DMS114 treated with DMSO at 0.1 percent for 48 hours (cell line): ENCODE measurements around the gene EVC.

Source experiments
- DNase-seq: peaks from one replicate; lab custom pipeline; 2025; ENCODE audit not compliant: unreplicated experiment; lab: John Stamatoyannopoulos, UW

The EVC gene

DNA sequence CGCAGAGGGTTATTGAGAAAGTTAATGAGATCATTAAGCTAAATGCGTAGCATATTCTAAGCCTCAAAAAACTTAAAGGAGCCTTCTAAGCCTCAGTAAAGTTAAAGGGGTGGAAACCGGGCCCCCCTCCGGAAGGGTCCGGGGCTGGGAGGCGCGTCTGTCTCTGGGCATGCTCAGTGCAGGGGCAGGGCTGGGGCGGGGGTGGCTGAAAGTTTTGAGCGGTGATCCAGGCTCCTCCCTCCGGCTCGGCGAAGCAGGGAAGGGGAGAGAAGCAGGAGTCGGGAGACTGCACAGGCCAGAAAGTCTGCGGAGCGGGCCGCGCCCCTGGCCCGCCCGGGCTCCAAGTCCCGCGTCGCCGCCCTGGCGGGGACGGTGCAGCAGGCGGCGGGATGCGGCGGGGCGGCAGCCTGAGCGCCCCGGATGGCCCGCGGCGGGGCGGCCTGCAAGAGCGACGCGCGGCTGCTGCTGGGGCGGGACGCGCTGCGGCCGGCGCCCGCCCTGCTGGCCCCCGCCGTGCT, at the start of gene EVC:
EVC (plus strand) TSS at position 241 of the 518 bp plus-strand sequence; CDS start at position 421, 180 bp downstream.
- DNase-seq: peak; percentile 54

DNA sequence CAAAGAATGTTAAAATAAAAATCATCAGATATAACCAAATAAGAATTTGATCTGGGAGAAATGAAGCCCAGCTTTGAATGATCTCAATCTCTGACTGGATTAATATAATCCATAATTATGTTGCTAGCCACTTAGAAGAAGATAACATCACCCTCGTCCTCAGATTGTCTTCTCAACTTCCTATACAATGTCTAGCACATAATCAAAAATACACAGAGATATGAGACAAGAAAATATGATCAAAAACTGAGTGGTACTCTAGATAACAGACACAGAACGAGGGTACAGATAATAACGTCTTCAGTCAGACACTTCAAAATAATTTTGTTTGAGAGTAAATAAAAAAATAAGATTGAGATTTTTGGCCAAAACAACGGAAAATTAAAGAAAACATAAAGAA, 49.8 kb upstream of the EVC start:
- no peak for DNase-seq

DNA sequence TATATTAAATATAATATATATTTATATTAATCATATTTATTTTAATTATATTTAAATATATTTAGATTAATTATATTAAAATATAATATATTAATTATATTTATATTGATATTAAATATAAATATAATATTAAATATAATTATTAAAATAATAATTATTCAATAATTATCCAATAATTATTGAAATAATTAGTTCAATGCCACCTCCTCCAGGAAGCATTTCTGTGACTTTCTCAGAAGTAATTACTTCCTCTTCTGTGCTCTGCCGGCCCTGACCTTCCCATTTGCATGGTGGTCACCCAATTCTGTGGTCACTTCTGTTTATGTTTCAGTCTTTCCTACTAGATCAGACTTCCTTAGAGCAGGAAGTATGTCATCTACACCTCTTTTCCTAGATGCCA, 48.4 kb upstream of the EVC start:
- no peak for DNase-seq

DNA sequence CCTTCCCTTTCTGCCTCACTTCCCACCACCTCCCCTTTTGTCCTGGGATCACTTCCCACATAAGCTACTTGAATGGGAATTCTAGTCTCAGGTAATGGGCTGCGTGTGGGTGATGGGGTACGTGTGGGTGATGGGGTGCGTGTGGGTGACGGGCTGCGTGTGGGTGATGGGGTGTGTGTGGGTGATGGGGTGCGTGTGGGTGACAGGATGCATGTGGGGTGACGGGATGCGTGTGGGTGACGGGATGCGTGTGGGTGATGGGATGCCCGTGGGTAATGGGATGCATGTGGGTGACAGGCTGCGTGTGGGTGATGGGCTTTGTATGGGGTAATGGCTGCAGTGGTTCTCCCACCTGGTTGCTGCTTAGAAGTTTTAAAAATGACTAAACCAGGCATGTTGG, 46.2 kb upstream of the EVC start:
- no peak for DNase-seq

DNA sequence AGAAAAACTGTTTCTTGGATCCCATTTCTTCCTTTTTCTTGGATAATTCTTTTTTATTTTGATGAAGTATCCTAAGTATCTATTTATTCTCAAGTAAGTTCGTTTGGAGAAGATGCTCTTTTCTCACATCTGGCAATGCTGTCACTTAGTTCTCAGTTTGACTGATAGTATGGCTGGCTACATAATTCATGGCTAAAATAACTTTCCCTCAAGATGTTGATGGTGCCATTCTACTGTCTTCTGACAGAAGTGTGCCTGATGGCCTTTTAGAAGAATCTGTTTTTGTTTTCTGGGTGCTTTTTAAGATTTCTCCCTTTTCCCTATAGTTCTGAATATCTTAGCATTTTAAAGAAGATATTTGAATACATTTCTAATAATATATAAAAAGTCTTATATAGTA, 44.3 kb upstream of the EVC start:
- no peak for DNase-seq

DNA sequence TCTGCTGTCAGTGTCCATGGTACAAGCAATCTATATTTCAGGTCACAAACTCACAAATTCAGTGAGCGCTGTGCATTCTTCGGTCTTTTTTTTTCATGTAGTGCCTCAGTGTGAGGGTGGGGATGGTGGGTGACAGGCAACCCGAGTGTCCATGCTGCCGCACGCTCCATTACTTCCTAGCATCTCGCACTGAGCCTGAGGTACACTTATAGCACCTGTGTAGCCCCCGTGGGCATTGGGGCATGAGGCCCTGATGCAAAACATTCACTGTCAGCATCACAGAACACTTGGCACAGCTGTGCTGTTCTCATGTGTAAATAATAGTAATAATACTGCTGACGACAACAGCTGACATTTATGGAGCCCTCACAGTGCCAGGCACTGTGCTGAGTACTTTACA, 34.2 kb upstream of the EVC start:
- DNase-seq: no peak

DNA sequence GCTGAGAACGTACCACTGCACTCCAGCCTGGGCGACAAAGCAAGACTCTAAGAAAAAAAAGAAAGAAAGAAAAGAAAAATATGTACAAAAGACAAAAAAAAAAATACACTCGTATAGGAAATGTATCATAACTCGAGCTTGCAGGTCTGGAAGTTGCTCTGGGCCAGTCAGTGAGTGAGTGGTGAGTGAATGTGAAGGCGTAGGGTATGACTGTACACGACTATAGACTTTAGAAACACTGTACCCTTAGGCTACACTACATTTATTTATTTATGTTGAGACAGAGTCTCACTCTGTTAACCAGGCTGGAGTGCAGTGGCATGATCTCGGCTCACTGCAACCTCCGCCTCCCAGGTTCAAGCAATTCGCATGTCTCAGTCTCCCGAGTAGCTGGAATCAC, 32.0 kb upstream of the EVC start:
- DNase-seq: no peak

DNA sequence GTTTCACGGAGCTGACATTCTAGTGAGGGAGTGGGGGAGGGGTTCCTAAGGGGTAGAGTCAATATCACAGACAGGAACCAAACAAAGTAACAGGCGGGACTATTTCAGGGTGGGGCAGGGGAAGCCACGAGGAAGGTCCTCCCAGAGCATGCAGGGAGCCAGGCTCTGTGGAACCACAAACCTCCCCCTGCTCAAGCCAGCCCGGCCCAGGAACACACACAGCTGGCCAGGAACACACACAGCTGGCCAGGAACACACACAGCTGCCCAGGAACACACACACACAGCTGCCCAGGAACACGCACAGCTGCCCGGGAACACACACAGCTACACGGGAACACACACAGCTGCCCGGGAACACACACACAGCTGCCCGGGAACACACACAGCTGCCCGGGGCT, 27.4 kb upstream of the EVC start:
- no peak for DNase-seq

DNA sequence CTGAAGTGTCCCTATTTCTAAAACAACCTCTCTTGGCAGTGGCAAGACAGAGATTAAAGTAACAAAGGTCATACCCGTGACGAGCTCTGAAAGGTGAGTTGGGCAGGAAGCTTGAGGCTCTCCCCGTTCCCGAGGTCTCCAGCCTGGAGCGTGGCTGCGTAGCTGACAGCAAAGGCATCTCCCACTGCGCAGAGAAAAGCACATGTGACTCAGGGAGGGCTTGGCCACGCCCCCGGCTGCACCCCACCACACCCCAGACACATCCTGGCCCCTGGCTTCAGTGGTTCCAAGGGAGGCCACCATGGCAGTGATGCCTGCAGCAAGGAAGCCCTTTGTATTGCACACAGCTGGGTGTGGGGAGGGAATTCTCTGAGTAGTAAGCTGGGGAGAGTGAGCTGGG, 25.7 kb upstream of the EVC start:
- no peak for DNase-seq

DNA sequence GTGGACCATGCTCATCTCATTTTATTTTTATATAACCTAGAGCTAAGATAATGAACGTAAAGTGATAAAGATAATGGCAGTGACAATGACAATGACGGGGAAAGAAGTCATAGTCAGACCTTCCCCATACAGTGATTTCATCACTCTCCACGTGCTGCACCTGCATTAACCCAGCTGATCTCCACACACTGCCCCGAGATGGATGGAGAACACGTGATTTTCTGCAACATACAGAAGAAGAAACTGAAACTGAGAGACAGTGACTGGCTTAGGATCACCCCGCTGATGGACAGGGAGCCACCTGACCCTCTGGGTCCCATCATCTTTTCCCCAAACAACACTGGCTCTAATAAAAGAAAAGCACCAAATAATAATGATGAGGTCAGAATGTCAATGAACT, 24.7 kb upstream of the EVC start:
- no peak for DNase-seq

DNA sequence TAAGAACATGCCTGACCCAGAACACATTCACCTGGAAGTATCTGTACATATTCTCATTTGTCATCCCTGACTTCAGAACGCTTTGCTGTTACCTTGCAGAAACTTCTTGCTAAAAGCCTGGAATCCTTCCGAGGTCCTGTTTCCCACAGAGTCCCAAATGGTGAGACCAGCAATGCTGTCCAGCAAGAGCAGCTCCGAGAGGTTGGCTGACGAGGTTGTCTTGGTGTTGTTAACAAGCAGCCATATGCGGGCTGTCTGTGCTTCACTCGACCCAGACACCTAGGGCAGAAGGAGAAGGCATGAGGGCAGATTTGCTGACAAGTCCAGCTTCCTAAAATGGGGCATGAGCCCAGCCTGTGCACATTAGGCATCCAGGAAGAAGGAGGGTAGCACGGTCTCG, 21.9 kb upstream of the EVC start:
- no peak for DNase-seq

DNA sequence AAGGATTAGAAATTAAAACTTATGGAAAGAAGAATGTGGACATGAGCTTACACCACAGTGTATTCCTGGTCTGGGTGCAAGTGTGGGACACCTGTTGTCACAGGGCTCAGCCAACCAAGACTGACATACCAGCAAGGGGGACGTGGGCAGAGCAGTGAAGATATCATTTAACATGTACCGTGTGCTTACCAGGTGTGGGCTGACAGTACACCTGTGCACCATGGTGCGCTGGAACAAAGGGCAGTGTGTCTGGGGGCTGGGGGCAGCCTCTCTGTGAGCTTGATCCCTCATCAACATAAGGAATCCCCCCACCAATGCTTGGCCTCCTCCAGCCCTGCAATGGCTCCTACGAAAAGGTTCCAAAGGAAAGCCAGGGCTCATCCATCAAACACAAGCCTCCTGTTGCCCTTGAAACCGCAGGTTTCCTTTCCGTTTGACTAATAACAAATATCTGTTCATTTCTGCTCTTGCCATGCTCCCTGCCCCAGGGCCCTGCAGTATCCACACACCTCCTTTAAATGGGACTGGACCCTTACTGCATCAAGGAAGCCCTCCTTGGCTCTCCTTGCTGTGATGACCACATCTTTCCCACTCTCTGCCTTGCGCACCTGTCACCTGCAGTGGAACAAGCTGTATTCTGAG, 19.4 kb upstream of the EVC start:
- no peak for DNase-seq

DNA sequence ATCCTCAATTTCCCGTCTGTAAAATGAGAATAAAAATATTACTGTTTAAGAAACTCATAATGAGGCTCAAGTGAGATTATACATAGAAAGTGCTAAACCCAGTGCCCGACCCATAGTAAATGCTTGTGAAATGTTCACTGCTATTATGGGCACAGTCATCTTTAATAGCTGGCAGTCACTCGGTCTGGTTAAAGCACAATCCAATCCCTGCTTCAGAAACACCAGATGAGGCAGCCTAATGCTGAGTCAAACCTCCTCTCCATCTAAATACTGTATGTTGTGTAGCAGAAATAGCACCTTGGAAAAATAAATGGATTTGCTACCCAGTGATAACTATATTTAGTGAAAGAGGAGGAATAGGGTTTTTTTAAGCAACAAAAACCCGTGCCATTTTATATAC, 17.1 kb upstream of the EVC start:
- no peak for DNase-seq

DNA sequence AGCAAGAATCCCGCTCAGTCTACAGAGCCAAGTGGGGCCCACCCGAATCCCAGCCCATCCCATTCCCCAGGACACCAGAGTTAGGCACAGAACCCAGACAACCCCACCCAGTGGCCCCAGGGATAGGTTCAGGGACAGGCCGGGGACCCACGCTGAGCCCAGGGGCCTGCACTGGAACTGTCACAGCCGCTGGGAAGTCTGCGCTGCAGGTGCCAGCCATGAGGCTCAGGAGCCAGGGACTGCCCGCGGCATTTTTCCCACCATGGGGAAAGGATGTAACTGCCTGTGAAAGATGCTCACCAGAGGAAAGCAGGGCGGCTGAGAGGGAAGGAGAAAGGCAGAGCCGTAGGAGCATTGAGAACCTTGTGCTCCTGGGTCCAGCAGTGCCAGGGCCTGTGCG, 14.7 kb upstream of the EVC start:
- no peak for DNase-seq

DNA sequence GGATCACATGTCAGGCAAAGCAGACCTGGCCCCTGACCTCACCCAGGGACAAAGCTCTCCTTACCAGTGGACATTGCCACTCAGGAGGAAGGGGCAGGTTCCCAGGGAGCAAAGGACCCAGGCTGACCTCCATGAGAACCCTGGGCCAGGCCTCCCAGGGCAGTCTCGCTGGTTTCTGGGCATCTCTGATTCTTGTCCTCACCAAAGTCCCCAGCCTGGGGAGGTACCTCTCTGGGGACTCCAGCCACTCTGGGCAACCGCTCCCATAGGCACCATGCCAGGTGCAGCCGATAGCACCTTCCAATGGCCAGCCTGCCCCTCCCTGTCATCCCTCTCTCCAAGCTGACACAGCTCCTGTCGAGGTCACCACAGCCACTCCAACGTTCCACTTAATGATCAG, 10.5 kb upstream of the EVC start:
- no peak for DNase-seq

DNA sequence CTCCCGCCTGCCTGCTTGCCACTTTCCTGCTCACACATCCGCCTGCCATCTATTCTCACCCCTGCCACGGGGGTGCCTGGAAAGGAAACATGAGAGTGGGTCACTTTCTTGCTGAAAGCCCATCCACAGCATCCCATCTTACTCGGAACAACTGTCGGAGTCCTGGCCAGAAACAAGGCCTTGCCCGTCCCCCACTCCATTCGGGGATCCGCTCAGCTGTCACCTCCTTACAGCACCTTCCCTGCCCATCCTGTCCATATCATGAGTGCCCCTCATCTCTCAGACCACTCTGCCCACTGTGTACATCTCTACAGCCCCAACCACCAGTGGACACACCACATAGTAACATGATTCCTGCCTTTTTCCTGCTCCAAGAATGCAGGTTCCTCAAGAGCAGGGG, 9.0 kb upstream of the EVC start:
- no peak for DNase-seq

DNA sequence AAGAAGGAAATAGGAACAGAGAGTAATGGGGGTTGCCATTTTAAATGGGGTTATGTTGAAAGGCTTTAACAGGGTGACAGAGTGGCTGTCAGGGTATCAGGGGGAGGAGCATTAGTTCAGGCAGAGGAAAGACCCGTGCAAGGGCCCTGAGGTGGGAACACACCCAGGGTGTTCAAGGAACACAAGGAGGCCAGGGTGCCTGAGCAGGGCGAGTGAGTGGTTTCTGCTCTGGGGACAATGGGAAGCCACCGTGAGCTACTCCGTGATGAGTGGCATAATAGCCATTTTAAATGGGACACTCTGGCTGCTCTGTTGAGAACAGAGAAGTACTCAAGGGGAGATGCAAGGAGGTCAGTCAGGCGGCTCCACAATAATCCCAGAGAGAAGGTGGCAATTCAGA, 7.2 kb upstream of the EVC start:
- DNase-seq: no peak

DNA sequence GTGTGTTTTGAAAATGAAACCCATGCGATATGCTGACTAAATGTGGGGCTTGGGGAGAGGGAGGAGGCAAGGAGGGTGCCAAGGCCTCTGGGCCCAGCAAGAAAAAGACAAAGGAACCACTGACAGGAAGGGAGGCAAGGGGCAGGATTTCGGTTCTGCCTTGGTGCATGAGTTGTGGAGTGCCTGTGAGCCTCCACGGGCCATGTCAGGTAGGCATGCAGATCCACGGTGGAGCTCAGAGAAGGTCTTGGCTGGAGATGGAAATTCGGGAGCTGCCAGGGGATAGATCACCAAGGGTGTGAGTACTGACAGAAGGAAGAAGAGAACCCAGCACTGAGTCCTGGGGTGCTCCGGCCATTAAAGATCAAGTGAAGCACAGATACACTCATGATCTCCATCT, 6.7 kb upstream of the EVC start:
- DNase-seq: no peak

DNA sequence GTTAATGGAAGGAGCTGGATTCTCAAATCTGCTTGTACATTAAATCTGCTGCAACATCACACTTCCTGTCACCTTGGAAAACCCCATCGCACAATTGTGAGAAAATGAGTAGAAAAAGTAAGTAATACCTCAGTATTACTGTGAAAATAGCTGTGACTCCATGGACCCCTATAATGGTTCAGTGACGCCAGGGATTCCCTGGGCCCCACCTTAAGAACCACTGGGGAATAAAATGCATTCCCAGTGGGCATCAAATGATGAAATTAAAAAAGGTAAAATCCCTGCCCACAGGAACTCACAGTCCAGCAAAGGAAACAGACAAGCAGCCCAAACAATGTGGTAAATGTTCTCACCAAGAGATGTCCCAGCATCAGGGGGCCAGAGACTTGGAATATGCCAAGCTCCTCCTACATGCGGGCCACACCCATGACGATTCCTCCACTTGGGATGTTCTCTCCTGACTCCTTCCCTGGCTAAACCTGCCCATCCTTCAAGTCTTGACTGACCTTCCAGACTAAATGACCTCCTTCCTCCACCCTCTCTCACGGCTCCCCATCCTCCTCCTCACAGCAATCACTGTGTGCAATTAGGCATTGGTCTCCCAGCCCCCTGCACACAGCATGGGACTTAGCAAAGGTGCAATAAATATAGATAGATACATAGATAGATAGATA, 5.2 kb upstream of the EVC start:
- no peak for DNase-seq

DNA sequence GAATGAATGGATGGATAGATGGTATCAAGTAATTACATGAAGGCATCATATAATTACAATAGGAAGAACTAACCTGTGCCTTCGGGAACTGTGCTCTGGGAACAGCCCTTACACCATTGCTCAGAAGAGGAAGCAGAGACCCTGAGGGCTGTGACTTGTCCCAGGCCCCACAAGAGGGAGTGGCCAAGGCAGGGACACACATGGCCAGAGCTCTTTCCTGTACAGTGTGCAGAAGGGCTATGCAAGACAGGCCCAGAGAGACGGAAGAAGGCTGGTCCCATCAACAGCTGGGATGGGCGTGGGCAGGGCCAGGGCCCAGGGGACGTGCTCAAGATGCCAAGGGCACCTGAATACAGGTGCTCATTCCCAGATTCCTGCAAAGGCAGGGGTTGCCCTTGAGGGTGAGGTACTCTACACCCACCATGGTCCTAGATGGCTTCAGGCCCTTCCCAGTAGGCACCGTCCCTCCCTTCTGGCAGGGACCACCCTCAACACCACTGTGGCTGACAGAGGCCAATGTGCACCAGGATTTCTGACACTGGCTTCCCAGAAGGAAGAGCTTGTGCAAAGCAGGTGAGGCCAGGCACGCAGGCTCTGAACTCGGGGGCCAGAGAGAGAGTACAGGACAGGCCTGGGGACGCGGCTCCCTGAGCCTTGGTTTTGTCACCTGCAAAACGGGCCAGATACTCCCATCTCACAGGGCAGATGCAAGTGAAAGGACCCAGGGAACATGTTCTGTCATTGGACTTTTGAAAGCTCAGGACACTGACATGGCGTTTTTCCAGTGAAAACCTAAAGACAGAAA, 4.3 kb upstream of the EVC start:
- no peak for DNase-seq

DNA sequence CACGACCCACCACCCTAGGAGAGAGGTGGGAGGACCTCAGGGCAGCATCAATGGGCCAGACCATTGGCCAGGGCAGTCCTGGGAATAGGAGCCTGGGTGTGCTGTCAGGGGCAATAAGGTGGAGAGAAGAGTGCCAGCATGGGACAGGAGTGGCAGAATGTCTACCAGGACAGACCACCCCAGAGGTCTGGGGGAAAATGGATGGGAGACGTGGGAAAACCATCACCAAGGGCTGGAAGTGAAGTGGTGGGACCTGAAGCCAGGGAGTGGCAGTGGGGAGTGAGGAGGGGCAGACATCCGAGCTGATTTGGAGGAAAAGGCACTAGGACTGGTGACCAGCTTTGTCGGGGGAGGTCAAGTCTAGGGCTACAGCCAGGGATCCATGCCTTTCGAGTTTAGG, 3.6 kb upstream of the EVC start:
- DNase-seq: no peak

DNA sequence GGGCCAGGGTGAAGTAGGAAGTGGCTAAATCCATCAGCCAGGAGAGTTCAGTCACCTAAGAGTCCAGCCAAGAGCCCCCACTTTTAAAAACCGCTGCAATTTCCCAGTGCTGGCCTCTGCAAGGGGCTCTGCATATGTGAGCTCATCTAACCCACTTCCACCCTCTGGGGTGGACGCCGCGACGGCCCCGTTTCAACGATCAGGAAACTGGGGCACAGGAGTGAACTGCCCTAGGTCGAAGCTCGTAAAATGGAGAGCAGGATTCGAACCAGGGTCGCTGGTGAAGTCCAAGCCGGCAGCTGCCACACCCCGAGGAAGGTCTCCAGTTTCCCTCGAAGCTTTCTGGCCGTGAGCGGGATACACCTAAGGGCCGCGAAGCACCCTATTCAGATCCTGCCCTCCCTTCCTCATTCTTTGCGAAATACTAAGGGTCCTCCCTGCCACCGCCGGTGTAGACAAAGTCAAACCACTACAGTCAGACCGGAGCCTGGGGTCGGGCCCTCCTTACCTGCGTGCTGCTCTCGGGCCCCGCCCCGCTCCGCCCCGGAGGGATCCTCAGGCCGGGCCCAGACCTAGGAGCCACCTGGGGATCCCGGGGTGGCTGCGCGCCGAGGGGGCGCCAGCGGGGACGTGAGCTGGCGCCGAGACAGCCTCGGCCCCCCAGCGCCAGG, 3.1 kb upstream of the EVC start:
- no peak for DNase-seq
